Gastrocnemius medialis (tissue), 4 donors: ENCODE data around the gene PRPS2. TPM values are rescaled to one million over a fixed set of nuclear protein-coding genes. Genes with fewer than 3 reads are reported as not detected.

ENCODE experiments used
- ATAC-seq, 2 donors: fragments of 150-250 bp; one replicate each; pipeline ENCODE4 v1.9.1; 2016
- DNase-seq, 2 donors: peaks; one replicate each; pipeline ENCODE4 v3.0.0-alpha.2; 2019
- H3K27ac ChIP-seq, 4 donors: fragments of 200-600 bp; sonication (generic); 1 replicate in 1 of 4; 2 replicates in 3 of 4; pipeline ENCODE4 v1.5.1; 2016 to 2018; ENCODE audit warnings: mild to moderate bottlenecking in 2 of 4, moderate library complexity in 1 of 4
- H3K27me3 ChIP-seq, 3 donors: fragments of 200-600 bp; sonication (generic) in 2 of 3; 1 replicate in 1 of 3; 2 replicates in 2 of 3; pipeline versions ENCODE4 v1.5.1 to v1.6.0; 2016 to 2019; ENCODE audit warnings: mild to moderate bottlenecking in 1 of 3, moderate library complexity in 1 of 3
- H3K36me3 ChIP-seq, 2 donors: fragments of 200-600 bp; sonication (generic) in 1 of 2; one replicate each; pipeline ENCODE4 v1.5.1; 2017 to 2018
- H3K4me1 ChIP-seq, 2 donors: fragments of 200-600 bp; sonication (generic) in 1 of 2; one replicate each; pipeline ENCODE4 v1.5.1; 2016 to 2017; ENCODE audit warnings: mild to moderate bottlenecking in 2 of 2
- H3K4me3 ChIP-seq, 4 donors: fragments of 200-600 bp; sonication (generic) in 3 of 4; 1 replicate in 1 of 4; 2 replicates in 3 of 4; pipeline ENCODE4 v1.5.1; 2016 to 2019; ENCODE audit warnings: mild to moderate bottlenecking in 2 of 4
- H3K9me3 ChIP-seq, 3 donors: fragments of 200-600 bp; sonication (generic) in 2 of 3; 1 replicate in 1 of 3; 2 replicates in 2 of 3; pipeline ENCODE4 v1.5.1; 2016 to 2019
- POLR2A ChIP-seq, 2 donors: fragments of 450-650 bp; IDR thresholded peaks; one replicate each; pipeline ENCODE4 v1.6.1; 2017; ENCODE audit warnings: antibody characterized with exemption in 2 of 2, mild to moderate bottlenecking in 2 of 2, moderate library complexity in 2 of 2
- in situ Hi-C, 4 donors: fragments of 200-750 bp; cut with MboI; loops; one replicate each; pipeline versions ENCODE4 v1.15.0 to v1.8.0; 2017; ENCODE audit warnings: low sequenced_read_pairs in 4 of 4
- intact Hi-C: fragments of 100-400 bp; cut with DNase I; formaldehyde crosslinking; loops from one replicate; pipeline ENCODE4 v1.15.1; 2023; ENCODE audit warnings: low total_unique reads
- total RNA-seq, 4 donors: library from RNA; depleted of rRNA; stranded (reverse); fragments of >200 nt; gene quantifications; one replicate each; pipeline versions ENCODE4 v1.1.0 to v1.2.3, GENCODE V29; 2016
- TF ChIP-seq, protein P1 (sequence below), 5 experiments: fragments of 450-650 bp in 3 of 5; fragments of 200-600 bp in 2 of 5; sonication (generic) in 2 of 5; IDR thresholded peaks in 4 of 5; conservative IDR thresholded peaks in 1 of 5; 1 replicate in 4 of 5; 2 replicates in 1 of 5; pipeline ENCODE4 v1.5.1; 2016 to 2019; ENCODE audit warnings: antibody characterized with exemption in 5 of 5, mild to moderate bottlenecking in 3 of 5, moderate library complexity in 3 of 5

The PRPS2 gene
- total RNA-seq, 4 donors from 2014 or later = 0.73 to 1.9 (median 1.3) TPM

DNA sequence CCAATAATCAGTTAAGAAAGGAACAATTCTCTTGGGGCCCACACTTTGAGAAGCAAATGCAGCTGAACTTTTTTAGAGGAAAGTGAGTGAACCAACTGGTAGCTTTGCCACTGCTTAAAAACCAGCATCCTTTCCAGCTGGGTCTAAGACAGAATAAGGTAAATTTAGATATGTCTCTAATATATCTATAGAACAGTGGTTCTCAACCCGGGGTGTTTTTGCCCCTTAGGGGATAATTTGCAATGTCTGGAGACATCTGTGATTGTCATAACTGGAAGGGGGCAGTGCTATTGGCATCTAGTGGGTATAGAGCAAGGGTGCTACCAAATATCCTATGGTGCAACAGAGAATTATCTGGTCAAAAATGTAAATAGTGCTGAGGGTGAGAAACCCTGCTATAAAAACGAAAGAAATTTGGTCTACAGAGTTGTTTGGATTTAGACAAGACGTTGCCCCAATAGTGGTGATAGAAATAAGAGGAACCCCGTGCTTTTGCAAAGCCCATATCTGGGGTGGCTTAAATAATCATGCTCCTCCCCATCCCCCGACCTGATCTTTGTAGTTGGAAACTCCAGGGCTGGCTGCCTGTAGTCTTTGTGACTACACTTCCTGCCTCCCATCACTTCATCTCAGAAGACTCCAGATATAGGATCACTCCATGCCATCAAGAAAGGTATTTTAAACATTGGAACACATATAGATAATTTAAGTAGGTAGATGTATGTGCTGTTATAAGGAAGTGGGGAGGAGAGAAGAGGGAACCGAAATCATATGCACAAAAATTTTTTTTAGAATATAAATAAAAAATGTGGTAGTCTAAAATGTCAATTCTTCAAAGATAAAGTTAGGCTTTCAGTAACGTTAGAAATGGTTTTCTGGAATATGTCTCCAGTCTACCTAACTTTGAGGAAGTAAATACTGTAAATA is 75.5 kb downstream of the PRPS2 start, which contains the start of gene TLR7:
TSS of gene TLR7 (plus strand) at position 622 of the 927 bp plus-strand sequence. CDS start 507 bp downstream, outside the sequence.
- H3K4me3 ChIP-seq = no peak within 1 kb of the TSS
- no peaks in the 10 kb centered on the region for H3K4me1 ChIP-seq
- TF ChIP-seq, protein P1, sequence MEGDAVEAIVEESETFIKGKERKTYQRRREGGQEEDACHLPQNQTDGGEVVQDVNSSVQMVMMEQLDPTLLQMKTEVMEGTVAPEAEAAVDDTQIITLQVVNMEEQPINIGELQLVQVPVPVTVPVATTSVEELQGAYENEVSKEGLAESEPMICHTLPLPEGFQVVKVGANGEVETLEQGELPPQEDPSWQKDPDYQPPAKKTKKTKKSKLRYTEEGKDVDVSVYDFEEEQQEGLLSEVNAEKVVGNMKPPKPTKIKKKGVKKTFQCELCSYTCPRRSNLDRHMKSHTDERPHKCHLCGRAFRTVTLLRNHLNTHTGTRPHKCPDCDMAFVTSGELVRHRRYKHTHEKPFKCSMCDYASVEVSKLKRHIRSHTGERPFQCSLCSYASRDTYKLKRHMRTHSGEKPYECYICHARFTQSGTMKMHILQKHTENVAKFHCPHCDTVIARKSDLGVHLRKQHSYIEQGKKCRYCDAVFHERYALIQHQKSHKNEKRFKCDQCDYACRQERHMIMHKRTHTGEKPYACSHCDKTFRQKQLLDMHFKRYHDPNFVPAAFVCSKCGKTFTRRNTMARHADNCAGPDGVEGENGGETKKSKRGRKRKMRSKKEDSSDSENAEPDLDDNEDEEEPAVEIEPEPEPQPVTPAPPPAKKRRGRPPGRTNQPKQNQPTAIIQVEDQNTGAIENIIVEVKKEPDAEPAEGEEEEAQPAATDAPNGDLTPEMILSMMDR (IDR thresholded peaks at IDR 0.05 in 4 of 5, conservative IDR thresholded peaks at IDR 0.05 in 1 of 5) = no peak
- no peak for TF ChIP-seq POLR2A (IDR thresholded peaks at IDR 0.05)
- intact Hi-C loops = no loop called here
- DNase-seq (no peak), ATAC-seq (no peak)
- H3K36me3 ChIP-seq = no peaks in the 10 kb centered on the region
- in situ Hi-C loops = no loop called here
- H3K27me3 ChIP-seq = no peaks in the 10 kb centered on the region
- no peak within 1 kb of the TSS for H3K27ac ChIP-seq
- peaks cover 0 to 3% (median 0%) of the 10 kb centered on the region in 3 donors for H3K9me3 ChIP-seq

GRCh38 chrX:12867685-12868084 is 76.5 kb downstream of the PRPS2 start:
- intact Hi-C loops = no loop called here
- in situ Hi-C loops = no loop called here
- H3K27me3 ChIP-seq = no peaks in the 10 kb centered on the region
- ATAC-seq (no peak), DNase-seq (no peak)
- H3K4me1 ChIP-seq = no peaks in the 10 kb centered on the region
- H3K4me3 ChIP-seq = no peak overlapping the region
- peaks cover 0 to 3% (median 0%) of the 10 kb centered on the region in 3 donors for H3K9me3 ChIP-seq
- H3K27ac ChIP-seq = no peak overlapping the region
- no peaks in the 10 kb centered on the region for H3K36me3 ChIP-seq
- TF ChIP-seq, protein P1 (IDR thresholded peaks at IDR 0.05 in 4 of 5, conservative IDR thresholded peaks at IDR 0.05 in 1 of 5) = no peak

DNA sequence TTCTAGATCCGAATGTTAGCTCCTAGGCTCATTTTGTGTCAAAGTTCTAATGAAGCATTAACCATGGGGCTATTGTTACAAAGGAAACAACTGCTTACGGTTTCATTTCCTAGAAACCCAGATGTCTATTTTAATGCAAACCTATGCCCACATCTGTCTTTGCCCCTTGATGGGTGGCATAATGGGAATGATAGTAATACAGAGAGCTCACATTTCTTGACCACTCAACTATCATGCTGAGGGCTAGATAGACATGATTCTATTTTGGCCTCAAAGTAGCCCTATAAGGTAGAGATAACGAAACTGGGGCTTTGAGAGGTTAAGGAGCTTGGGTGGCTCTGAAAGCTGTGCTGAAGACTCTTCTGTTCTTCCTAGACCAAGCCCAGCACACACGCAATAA is 77.5 kb downstream of the PRPS2 start:
- DNase-seq = no peak
- ATAC-seq = no peak
- no peak for TF ChIP-seq POLR2A (IDR thresholded peaks at IDR 0.05)
- TF ChIP-seq, protein P1 (IDR thresholded peaks at IDR 0.05 in 4 of 5, conservative IDR thresholded peaks at IDR 0.05 in 1 of 5) = no peak
- no peaks in the 10 kb centered on the region for H3K27me3 ChIP-seq
- no peaks in the 10 kb centered on the region for H3K36me3 ChIP-seq
- no peak overlapping the region for H3K27ac ChIP-seq
- H3K9me3 ChIP-seq = peaks cover 0 to 3% (median 0%) of the 10 kb centered on the region in 3 donors
- no peak overlapping the region for H3K4me3 ChIP-seq
- in situ Hi-C loops (no loop called here), intact Hi-C loops (no loop called here)
- H3K4me1 ChIP-seq = no peaks in the 10 kb centered on the region

- TF ChIP-seq POLR2A (IDR thresholded peaks at IDR 0.05) = no peak
- TF ChIP-seq, protein P1 (IDR thresholded peaks at IDR 0.05 in 4 of 5, conservative IDR thresholded peaks at IDR 0.05 in 1 of 5) = no peak
- no peaks in the 10 kb centered on the region for H3K36me3 ChIP-seq
- ATAC-seq = no peak
- no peak for DNase-seq
- peaks cover 0 to 3% (median 0%) of the 10 kb centered on the region in 3 donors for H3K9me3 ChIP-seq
- no peak overlapping the region for H3K4me3 ChIP-seq
- H3K27me3 ChIP-seq = no peaks in the 10 kb centered on the region
- H3K27ac ChIP-seq = no peak overlapping the region
- in situ Hi-C loops (no loop called here), intact Hi-C loops (no loop called here)
- no peaks in the 10 kb centered on the region for H3K4me1 ChIP-seq
Observed at GRCh38 chrX:12871257-12871656, 80.0 kb downstream of the PRPS2 start.
